ENCODE measurements around the gene CLIP4. TPM values are rescaled to one million over a fixed set of nuclear protein-coding genes. Genes with fewer than 3 reads are reported as not detected.

Gene CLIP4
- polyA plus RNA-seq, 1 experiment: 38.8 TPM

DNA sequence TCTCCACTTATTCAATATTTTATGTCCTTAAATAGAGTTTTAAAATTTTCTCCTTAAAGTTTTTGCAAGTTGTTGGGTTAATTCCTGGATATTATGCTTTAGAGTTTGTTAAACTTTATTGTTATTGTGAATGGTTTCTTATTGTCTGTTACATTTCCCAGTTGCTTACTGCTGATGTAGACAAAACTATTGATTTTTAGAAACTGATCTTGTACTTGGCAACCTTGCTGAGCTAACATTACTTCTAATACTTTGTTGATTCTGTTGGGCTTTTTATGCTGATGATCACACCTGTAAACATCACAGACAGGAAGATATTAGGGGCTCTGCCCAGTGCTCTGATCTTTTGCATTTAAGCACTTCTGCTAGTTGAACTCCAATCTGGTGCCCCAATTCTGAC lies 2.8 kb upstream of the CLIP4 start:
- POLR2A ChIA-PET: no interaction called here
- CTCF ChIA-PET: no interaction called here
- no peak overlapping the region for H3K4me3 ChIP-seq (ENCODE audit: low read depth, low read length)

GRCh38 chr2:29113027-29113686 lies 2.1 kb upstream of the CLIP4 start:
- H3K4me3 ChIP-seq (ENCODE audit: low read depth, low read length): no peak overlapping the region
- ChIA-PET POLR2A (no interaction called here), CTCF (no interaction called here)
- H3K27me3 ChIP-seq (ENCODE audit: control insufficient read depth, insufficient read depth, low read length): no peaks in the 10 kb centered on the region
- no peak for DNase-seq (ENCODE audit: low read depth)
- TF ChIP-seq, protein P1, sequence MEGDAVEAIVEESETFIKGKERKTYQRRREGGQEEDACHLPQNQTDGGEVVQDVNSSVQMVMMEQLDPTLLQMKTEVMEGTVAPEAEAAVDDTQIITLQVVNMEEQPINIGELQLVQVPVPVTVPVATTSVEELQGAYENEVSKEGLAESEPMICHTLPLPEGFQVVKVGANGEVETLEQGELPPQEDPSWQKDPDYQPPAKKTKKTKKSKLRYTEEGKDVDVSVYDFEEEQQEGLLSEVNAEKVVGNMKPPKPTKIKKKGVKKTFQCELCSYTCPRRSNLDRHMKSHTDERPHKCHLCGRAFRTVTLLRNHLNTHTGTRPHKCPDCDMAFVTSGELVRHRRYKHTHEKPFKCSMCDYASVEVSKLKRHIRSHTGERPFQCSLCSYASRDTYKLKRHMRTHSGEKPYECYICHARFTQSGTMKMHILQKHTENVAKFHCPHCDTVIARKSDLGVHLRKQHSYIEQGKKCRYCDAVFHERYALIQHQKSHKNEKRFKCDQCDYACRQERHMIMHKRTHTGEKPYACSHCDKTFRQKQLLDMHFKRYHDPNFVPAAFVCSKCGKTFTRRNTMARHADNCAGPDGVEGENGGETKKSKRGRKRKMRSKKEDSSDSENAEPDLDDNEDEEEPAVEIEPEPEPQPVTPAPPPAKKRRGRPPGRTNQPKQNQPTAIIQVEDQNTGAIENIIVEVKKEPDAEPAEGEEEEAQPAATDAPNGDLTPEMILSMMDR (IDR thresholded peaks at IDR 0.05; ENCODE audit: insufficient read depth, low read depth, low read length): no peak
- no peaks in the 10 kb centered on the region for H3K36me3 ChIP-seq (ENCODE audit: control insufficient read depth, insufficient read depth, low read length)

More for the DNA sequence above, 2.8 kb upstream of the CLIP4 start:
- TF ChIP-seq, protein P1 (IDR thresholded peaks at IDR 0.05; ENCODE audit: insufficient read depth, low read depth, low read length): no peak
- no peaks in the 10 kb centered on the region for H3K27me3 ChIP-seq (ENCODE audit: control insufficient read depth, insufficient read depth, low read length)
- DNase-seq (ENCODE audit: low read depth): no peak
- H3K36me3 ChIP-seq (ENCODE audit: control insufficient read depth, insufficient read depth, low read length): no peaks in the 10 kb centered on the region

DNA sequence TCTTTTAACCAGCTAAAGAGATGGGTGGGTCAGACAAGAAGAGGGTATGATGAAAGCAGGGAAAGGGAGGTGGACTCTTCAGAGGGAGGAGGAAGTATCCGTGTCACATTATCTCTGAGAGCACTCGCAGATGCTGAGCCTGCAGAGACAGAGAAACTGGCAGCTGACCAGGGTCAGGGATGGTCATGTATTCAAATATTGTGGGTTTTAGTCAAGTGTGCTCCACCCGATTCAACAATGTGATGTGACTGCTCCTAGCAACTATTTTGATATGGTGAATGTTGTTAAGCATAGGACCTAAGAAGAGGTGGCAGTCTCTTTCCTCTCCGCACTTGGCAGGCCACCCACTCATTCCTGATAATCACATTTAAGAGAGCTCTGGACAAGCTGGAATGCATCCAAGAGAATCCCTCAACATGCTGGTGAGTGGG lies 1.3 kb upstream of the CLIP4 start:
- H3K4me3 ChIP-seq (ENCODE audit: low read depth, low read length): no peak overlapping the region
- H3K36me3 ChIP-seq (ENCODE audit: control insufficient read depth, insufficient read depth, low read length): no peaks in the 10 kb centered on the region
- no peaks in the 10 kb centered on the region for H3K27me3 ChIP-seq (ENCODE audit: control insufficient read depth, insufficient read depth, low read length)
- TF ChIP-seq, protein P1 (IDR thresholded peaks at IDR 0.05; ENCODE audit: insufficient read depth, low read depth, low read length): no peak
- CTCF ChIA-PET: interaction anchor here (1.3 kb wide), 1 partner anchor 50 kb away, joined by 4 read pairs; no protein-coding TSS in a partner anchor
- POLR2A ChIA-PET: no interaction called here
- DNase-seq (ENCODE audit: low read depth): peak; percentile 81

GRCh38 chr2:29114586-29114945 lies 649 bp upstream of the CLIP4 start:
- H3K36me3 ChIP-seq (ENCODE audit: control insufficient read depth, insufficient read depth, low read length): no peaks in the 10 kb centered on the region
- TF ChIP-seq, protein P1 (IDR thresholded peaks at IDR 0.05; ENCODE audit: insufficient read depth, low read depth, low read length): no peak
- DNase-seq (ENCODE audit: low read depth): no peak
- ChIA-PET CTCF (interaction anchor here (1.3 kb wide), 1 partner anchor 51 kb away, joined by 4 read pairs; no protein-coding TSS in a partner anchor), POLR2A (no interaction called here)
- no peaks in the 10 kb centered on the region for H3K27me3 ChIP-seq (ENCODE audit: control insufficient read depth, insufficient read depth, low read length)
- H3K4me3 ChIP-seq (ENCODE audit: low read depth, low read length): peak overlapping the region; percentile 48

DNA sequence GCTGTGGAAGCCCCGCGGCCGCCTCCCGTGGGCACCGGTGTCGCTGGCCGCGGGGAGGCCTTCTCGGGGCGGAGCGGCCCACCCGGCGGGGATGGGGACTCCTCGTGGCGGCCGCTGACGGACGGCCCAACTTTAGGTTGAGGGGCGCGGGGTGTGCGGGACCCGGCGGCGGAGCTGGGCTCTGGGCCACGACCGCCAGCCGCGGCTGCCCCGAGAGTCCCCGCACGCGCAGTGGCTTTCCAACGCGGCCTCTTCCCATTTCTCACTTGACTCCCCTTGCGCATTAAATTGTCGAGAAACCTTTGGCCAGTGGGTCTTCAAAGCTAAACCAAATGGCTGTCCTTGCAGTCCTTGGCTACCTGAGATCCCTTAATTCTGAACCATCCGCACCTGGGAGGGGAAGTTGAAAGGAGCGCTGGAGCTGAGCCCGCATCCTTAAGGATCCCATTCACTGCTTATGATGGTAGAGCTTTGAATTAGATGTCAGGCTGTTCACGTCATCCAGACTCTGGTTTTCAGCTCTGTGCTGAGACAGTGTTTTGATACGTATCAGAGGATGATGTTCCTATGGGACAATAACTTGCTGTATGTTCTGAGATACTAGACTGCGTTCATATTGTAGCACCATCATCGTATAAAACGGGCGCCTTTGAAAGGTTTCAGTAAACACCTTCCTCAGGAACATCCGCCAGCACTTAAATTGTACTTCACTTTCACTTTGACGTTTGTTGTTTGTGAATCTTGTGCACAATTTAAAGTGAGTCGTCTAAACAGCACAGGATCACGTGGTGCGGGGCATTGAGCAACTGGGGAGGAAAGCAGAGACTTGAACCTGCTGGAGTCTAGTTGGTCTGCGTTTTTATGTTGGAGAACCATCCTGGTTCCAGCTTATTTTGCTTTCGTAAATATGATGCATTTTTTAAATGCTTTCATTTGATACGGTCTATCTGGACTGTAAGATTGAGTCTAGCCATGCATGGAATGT lies 874 bp downstream of the CLIP4 start:
- Histone ChIP-seq H3K36me3 (ENCODE audit: control insufficient read depth, insufficient read depth, low read length) (no peaks in the 10 kb centered on the region), H3K27me3 (ENCODE audit: control insufficient read depth, insufficient read depth, low read length) (no peaks in the 10 kb centered on the region), H3K4me3 (ENCODE audit: low read depth, low read length) (peak overlapping the region; percentile 48)
- peak; percentile 76 for DNase-seq (ENCODE audit: low read depth)
- ChIA-PET CTCF (interaction anchor here (1.2 to 1.9 kb wide), 2 partner anchors 9 to 14 kb away, joined by 4 to 6 read pairs; no protein-coding TSS in a partner anchor), POLR2A (interaction anchor here (0.6 to 1.1 kb wide), 2 partner anchors 52 to 1032 kb away, joined by 3 to 5 read pairs; no protein-coding TSS in a partner anchor)
- TF ChIP-seq, protein P1 (IDR thresholded peaks at IDR 0.05; ENCODE audit: insufficient read depth, low read depth, low read length): no peak
